GM11168 (cell line): Measurements from ENCODE around the gene CDK8.

ENCODE experiments used
- in situ Hi-C: fragments of 300-500 bp; cut with MboI; formaldehyde crosslinking; loops from one replicate; pipeline ENCODE4 v1.12.0; 2022; ENCODE audit warnings: low sequenced_read_pairs; ENCODE audit not compliant: unreplicated experiment

The CDK8 gene

GRCh38 chr13:26435171-26435570 is 181.2 kb downstream of the CDK8 start:
- in situ Hi-C loops = no loop called here

- in situ Hi-C loops = no loop called here
Measured at GRCh38 chr13:26435646-26436045, 181.7 kb downstream of the CDK8 start.

- in situ Hi-C loops = no loop called here
Measured at GRCh38 chr13:26436914-26437313, 183.0 kb downstream of the CDK8 start.

GRCh38 chr13:26440111-26440510 is 186.2 kb downstream of the CDK8 start:
- in situ Hi-C loops = no loop called here

- in situ Hi-C loops = no loop called here
Measured at GRCh38 chr13:26441476-26441875, 187.5 kb downstream of the CDK8 start.

GRCh38 chr13:26442541-26442940 is 188.6 kb downstream of the CDK8 start:
- in situ Hi-C loops = no loop called here

GRCh38 chr13:26445092-26445491 is 191.2 kb downstream of the CDK8 start:
- in situ Hi-C loops = no loop called here

GRCh38 chr13:26446751-26447150 is 192.8 kb downstream of the CDK8 start:
- in situ Hi-C loops = no loop called here

- in situ Hi-C loops = no loop called here
Measured at GRCh38 chr13:26448032-26448431, 194.1 kb downstream of the CDK8 start.

- in situ Hi-C loops = no loop called here
Measured at GRCh38 chr13:26449063-26449848, 195.3 kb downstream of the CDK8 start.
